ENCODE data around the gene RHEX.

DNA sequence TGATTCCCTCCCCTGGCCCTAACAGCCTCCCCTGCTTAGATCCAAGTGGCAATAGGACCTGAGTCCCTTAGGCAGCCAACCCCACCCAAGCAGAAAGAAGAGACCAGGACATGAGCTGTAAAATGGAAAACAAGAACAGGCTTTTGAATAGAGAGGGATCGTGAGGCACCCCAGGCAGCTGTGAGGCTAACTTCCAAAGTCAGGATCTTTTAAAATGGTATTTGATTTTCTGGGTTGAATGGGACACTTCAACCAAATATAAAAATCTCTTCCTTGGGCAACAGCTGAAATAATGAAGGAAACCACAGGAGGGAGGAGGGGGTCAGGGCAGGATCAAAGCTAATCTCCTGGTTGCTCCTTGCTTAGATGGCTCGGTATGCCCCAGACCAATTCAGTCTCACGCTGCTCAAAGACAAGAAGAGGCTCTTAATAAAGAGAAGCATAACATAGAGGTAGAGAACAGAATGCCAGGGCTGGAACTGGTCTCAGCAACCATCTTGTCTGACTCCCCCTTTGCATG, 92.9 kb downstream of the RHEX start:
- TF ChIP-seq, protein P1, sequence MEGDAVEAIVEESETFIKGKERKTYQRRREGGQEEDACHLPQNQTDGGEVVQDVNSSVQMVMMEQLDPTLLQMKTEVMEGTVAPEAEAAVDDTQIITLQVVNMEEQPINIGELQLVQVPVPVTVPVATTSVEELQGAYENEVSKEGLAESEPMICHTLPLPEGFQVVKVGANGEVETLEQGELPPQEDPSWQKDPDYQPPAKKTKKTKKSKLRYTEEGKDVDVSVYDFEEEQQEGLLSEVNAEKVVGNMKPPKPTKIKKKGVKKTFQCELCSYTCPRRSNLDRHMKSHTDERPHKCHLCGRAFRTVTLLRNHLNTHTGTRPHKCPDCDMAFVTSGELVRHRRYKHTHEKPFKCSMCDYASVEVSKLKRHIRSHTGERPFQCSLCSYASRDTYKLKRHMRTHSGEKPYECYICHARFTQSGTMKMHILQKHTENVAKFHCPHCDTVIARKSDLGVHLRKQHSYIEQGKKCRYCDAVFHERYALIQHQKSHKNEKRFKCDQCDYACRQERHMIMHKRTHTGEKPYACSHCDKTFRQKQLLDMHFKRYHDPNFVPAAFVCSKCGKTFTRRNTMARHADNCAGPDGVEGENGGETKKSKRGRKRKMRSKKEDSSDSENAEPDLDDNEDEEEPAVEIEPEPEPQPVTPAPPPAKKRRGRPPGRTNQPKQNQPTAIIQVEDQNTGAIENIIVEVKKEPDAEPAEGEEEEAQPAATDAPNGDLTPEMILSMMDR (IDR thresholded peaks at IDR 0.05; ENCODE audit: insufficient read depth, low read depth, low read length) = no peak
- no peak for TF ChIP-seq EZH2 (IDR thresholded peaks at IDR 0.05; ENCODE audit: insufficient read depth, low read length)
